Skeletal muscle cell (primary cell): Measurements from ENCODE around the gene RGPD6.
"Not testable (repeated sequence)": the region's sequence is repeated elsewhere in the genome, so short reads cannot be mapped to it uniquely, and the experiment has no call there.

Source experiments
- DNase-seq: peaks from one replicate; pipeline ENCODE4 v3.0.0-alpha.2; 2010; ENCODE audit warnings: low read depth
- H3K4me3 ChIP-seq: 2 replicates; pipeline ENCODE4 v1.5.1; 2011; ENCODE audit warnings: low read depth, mild to moderate bottlenecking, control low read depth, low read length, moderate library complexity

The RGPD6 gene

GRCh38 chr2:110576763-110577416, at the start of gene RGPD6:
RGPD6 (minus strand) TSS chr2:110577222; CDS start chr2:110577024, 198 bp downstream.
- DNase-seq: not testable (repeated sequence)
- peak within 1 kb of the TSS; percentile 11 for H3K4me3 ChIP-seq

DNA sequence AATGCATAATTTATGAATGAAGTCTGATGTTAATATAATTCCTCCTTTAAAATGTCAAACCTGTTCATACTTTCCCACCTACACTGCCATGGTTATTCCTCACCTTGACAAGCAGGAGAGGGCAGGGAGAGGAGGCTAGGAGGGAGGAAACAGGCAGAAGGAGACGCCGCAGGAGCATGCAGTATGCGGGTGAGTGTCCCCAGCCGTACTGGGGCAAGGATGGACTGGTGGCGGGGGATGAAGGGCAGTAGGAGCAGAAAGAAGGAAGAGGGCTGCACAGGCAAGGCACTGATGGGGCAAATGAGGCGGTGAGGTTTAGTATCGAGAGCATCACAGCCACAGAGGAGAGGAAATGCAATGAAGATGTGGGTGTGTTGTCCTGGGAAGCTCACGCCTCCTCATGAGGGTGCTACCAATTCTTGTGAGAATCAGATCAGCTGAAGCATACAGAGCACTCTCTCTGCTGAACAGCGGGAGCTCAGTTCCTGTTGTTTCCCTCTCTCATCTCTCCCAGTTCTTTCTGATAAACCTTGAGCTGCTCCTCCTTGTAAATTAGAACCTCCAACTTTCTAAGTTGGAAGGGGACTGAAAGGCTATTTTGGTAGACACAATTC, 42.4 kb upstream of the RGPD6 start:
- not testable (repeated sequence) for H3K4me3 ChIP-seq, DNase-seq

- H3K4me3 ChIP-seq, DNase-seq: not testable (repeated sequence)
Observed at GRCh38 chr2:110613927-110614326, 36.9 kb upstream of the RGPD6 start.

- DNase-seq, H3K4me3 ChIP-seq: not testable (repeated sequence)
Observed at GRCh38 chr2:110610613-110611250, 33.7 kb upstream of the RGPD6 start.

GRCh38 chr2:110609843-110610612, 33.0 kb upstream of the RGPD6 start:
- H3K4me3 ChIP-seq, DNase-seq: not testable (repeated sequence)

GRCh38 chr2:110608788-110609502, 31.9 kb upstream of the RGPD6 start:
- DNase-seq: not testable (repeated sequence)

GRCh38 chr2:110605057-110605456, 28.0 kb upstream of the RGPD6 start:
- not testable (repeated sequence) for DNase-seq, H3K4me3 ChIP-seq

More at GRCh38 chr2:110608788-110609502, 31.9 kb upstream of the RGPD6 start:
- not testable (repeated sequence) for H3K4me3 ChIP-seq

DNA sequence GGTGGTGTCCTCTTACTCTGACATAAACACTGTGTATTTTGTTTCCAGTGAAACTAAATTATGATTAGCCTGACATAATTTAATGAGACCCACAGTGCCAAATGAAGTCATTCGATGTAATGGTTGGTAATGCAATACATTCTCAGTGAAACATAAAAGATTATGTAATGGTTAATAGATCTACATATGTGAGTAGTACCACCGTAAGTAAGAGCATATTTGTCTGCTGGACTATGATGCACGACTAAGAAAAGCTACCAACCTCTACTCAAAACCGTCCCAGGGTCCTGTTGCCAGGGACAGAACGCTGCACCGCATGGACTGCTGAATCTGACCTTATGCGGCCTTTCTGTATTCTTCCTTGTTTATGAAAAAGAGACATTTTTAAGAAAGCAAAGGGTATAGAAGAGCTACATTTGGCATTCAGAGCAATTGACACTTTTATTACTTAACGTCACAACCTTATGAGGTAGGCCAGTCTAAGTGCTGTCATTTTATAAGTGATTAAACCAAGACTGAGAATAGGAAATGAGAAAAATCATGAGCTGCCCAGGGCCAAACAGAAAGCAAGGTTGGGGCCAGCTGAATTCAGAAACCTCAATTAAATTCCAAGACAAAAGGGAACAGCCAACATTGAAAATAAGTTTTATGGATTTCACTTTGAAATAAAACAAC, 27.0 kb upstream of the RGPD6 start:
- H3K4me3 ChIP-seq, DNase-seq: not testable (repeated sequence)

DNA sequence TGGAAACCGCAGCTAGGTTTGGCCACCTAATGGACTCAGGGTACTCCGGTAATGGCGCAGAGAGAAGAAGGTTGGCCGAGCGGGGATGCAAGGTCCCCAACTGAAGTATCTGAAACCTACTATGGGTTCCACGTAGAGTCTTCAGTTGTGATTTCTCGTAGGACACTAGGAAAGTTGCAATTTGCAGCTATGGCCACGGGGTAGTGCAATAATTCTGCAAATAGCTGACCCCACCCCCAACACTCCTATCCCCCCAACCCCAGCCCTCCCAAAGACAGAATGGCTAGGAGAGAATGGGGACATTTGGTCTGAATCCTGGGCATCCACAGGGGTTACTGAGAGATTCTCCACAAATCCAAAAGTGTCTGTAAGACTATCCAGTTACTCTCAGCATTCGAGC, 25.1 kb upstream of the RGPD6 start:
- not testable (repeated sequence) for DNase-seq, H3K4me3 ChIP-seq

GRCh38 chr2:110591973-110592372, 15.0 kb upstream of the RGPD6 start:
- not testable (repeated sequence) for DNase-seq, H3K4me3 ChIP-seq

- H3K4me3 ChIP-seq, DNase-seq: not testable (repeated sequence)
Observed at GRCh38 chr2:110589677-110590330, 12.8 kb upstream of the RGPD6 start.

DNA sequence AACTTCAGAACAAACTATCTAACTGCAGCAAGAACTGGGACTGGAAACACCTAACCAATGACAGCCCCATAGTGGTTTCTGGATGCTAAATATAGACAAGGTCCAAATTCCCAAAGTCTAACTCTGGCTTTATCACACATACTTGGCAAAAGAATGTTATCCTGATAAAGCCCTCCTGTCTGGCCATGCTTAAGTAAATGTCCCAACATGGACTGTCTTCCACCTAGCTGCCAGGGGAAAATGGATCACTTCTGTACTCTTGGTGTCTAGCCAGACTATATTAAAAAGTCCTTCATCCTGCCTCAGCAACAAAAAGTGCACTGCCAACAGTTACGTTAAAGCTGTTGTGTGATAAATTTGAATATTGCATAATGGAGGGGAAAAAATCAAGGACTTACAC, 11.5 kb upstream of the RGPD6 start:
- not testable (repeated sequence) for H3K4me3 ChIP-seq, DNase-seq

DNA sequence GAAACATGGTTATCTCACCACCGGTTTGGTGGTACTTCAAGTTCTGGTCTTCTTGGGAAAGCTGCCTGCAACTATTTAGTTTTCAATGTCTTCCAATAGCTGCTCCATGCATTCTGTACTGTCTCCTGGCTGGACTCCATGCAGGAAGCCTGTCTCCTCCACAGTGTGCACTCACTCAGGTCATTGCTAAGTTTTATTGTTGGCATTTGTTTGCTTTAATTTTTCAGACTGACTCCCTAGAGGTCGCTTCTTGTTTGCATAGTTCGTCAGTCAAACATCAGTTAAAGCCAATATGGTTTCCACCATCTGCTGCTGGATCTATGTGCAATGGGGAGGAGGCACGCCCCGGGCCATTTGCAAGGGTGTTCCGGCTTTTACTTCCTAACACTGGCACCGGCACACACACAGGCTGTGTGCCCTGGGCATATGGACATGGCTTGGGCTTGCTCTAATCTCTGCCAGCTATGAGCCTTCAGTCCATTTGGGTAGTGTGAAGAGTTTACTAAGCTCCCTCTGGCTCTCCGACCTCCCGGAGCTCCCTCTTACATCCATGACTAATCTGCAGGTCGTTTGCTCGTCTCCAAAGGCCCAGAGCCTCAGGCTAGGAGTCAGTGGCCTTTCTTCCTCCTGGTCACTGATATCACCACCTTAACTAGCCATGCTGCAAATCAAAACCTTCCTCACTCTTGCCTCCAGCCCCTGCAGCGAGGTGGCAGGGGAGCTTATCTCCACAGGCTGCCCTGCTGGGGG, 2.4 kb upstream of the RGPD6 start:
- not testable (repeated sequence) for H3K4me3 ChIP-seq, DNase-seq

DNA sequence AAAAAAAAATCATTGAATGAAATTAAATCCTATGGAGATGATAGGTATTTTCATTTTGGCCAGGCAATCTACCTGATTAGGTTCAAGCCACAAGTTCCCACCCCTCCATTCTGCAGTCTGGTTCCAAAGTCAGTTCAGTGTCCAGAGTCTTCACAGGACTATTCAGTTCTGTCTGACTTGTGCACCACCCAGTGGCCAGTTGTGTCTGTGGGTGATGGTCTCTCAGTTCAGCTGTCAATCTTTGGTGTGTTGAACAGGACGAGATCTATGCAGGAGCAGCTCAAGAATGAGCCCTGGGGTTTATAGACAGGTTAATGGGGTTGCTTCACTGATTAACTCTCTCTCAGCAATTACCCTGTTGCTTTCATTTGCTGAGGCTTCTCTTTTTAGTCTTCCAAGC, 1.4 kb upstream of the RGPD6 start:
- not testable (repeated sequence) for H3K4me3 ChIP-seq, DNase-seq

- H3K4me3 ChIP-seq, DNase-seq: not testable (repeated sequence)
Observed at GRCh38 chr2:110499755-110500377, 77.2 kb downstream of the RGPD6 start.

DNA sequence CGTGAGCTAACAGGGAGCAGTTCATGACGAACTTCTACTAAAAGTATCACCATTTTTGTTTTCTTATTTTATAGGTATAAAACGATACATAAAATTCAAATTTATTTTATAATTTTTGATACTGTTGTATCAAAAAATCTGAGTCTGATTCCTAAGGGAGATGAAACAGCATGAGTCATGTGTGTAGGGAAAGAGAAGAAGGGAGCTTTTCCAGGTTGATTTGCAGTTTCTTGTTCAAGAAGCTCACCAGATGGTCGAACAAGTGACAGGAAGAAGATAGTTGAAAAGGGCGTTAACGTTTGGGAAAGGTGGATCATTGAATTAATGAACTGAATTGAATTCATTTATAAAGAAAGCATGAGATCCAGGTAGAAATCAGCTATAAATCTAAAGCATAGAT, 81.0 kb downstream of the RGPD6 start:
- DNase-seq, H3K4me3 ChIP-seq: not testable (repeated sequence)

- not testable (repeated sequence) for H3K4me3 ChIP-seq, DNase-seq
Observed at GRCh38 chr2:110494488-110494887, 82.5 kb downstream of the RGPD6 start.
